Hypothalamus (tissue), 51 donors: Measurements from ENCODE around the gene TMEM200A.
A peak's percentile ranks its signal among the peaks of the same experiment; 100 is the strongest.

Experiments used
- DNase-seq, 51 donors: peaks; one replicate each; lab custom pipeline; 2025; lab: John Stamatoyannopoulos, UW

TMEM200A gene

DNA sequence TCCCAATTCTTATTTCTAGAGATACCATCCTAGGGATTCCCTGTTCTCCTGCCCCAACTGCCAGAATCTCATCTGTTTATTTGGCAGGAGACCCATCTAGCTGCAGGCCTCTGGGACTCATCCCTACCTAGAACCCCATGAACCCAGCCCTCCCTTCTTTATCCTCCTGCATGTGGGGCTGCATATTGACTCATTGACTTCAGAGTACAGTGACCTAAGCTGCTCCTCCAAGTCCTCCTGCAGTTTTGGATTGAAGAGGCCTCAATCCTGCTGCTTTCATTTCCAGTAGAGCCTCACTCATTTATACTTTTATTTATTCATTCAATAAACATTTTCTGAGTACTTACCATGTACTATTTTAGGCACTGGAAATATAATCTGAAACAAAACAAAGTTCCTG, 11.6 kb downstream of the TMEM200A start:
- DNase-seq: no peak

DNA sequence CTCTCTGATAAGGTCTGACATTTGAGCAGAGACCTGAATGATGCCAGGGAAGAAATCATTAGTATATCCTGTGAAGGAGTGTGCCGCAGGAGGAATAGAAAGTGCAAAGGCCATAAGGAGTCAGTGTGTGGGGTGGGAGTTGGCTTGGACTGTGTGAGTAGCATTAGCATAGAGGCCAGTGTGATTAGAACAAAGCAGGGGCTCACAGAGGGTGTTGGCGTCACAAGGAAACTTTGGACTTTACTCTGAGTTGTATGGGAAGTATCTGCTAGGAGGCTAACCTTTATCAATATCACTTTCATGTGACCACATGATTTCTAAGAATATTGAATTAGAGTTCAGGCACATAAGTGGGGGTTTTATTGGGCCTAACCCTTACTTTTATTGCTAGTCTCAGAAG, 12.1 kb downstream of the TMEM200A start:
- no peak for DNase-seq

DNA sequence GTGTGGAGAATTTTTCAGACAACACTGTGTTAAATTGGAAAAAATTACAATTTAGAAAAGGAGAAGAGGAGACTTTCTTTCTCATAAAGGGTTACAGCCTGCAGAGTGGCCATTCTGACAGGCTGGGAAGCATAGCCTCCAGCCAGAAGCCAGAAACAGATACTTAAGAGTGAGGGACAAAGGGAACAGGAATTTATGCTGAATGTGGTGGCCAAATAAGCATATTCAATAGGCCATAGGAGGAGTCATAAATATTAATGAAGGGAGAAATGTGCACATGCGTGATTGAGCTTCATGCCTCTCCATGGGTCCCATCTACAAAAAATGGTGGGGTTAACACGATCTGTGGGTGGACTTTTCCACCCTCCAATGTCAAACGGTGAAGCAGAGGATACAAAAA, 13.4 kb downstream of the TMEM200A start:
- no peak for DNase-seq

DNA sequence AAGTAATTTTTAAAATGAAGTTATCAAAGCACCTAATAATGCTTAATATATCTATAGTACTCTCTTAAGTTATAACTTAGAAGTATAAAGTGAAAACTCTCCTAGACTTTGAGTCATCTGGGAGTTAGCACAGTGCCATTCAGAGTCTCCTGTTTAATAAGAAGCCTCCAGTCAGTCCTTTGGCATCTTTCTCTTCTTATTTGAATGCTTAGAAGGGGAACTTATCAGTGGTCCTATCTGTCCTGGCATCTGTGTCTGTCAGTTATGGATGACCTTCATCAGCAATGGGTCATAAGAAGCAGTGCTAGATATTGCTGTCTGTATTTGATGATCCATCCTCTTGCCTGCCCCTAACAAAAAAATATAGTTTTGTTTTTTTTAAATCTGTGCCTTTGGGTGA, 15.2 kb downstream of the TMEM200A start:
- DNase-seq: no peak

DNA sequence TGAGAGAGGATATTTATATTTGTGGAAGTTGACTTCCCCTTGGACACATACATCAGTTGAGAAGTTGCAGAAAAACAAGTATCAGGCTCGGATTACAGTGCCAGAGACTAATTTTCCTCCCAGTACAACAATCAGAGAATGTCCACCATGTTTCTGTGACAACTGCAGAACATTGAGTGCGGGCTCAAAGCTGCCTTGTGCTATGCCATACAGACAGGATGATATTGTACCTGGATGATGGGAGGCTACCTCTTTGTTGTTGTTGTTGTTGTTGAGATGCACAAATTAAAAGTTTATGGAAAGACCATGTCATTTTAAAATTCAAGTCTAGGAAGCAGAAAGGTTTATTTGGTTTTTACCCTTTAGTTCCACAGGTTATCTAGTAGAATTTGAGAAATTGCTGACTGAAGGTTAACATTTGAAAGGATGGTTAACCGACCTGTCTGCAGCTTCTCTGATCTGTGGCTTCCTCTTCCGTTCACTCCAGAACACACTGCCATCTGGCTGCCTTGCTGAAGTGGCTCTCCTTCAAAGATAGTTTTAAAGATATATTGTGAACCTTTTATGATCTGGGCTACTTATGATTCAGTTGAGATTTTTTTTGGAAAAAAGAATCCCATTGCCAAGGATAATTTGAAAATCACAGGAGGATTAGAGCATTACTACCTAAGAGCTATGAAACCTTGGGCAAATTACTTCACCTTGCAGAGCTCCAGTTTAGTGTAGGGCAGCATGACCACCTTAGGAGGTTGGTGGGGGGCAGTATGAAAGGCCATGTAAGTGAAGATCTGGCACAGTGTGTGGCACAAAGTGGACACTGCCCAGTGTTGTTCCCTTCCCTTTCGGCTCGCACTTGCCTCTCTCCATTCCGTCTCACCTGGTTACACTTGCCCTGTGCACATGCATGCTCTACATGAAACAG, 15.9 kb downstream of the TMEM200A start:
- DNase-seq: no peak

DNA sequence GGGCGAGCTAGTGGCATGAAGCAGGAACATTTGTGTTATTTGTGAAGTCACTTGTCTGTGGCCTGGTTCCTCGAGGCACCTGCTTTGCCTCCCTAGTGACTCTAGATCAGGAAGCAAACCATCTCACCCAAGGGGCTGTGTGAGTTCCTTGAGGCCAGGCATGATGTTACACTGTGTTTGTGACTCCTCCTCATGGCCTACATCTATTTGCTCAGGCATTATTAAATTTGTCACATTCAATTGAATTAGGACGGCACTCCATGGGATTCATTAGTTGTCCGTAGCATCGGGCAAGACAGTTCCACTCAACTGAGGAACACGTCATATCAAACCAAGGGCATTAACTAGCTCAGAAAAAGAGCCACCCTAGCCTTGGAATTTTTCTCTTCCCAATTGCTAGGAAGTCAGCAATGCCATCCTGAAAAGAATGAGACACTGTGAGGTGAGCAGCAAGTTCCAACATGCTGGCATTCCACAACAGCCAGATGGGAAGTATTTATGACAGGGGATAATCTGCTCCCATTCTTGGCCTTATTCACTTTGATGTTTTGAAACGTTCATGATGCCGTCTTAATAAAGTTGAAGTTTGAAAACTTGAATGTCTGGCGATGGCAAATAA, 17.2 kb downstream of the TMEM200A start:
- DNase-seq: no peak

DNA sequence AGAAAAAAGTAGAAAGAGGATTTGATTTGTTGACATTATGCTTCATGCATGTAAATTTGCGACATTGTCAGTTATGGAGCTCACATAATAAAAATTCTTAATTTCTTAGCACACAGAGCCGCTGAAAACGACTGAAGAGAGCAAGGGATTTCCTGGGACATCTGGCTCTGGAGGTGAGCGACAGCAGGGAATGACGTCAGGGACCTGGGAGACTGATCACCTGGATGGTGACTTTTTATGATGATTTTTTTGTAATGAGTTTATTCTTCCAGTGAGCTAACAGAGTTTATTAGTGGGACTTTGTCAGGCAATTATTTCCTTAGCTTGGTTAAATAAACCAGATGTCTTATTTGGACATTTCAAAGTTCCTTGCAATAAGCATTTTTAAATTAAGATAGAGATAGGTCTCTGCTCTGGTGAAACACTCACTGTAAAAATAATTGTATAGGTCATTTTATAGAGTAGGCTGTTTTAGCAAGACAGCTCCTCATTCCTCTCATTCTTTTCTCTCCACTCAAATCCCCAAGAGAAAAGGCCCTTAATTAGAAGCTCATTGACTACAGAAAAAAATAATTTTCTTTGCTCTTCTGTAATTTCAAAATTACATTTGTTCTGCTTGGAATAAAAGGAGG, 19.4 kb downstream of the TMEM200A start:
- no peak for DNase-seq

DNA sequence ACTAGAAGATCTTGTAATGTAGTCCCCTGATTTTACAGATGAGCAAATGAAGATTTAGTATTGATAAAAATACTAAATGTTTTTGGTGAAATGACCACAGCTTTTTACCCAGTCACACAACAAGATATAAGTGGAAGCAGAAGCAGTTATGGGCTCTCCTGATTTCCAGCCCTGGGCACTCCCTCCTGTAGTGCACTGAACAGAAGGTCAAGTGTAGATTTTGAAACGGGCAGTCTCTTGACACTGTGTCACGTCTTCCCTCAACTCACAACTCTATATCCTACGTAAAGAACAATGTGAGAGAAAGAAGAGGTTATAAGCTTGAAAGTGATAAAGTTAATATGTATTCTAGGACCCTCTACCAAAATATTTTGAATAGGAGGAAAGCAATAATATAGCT, 23.3 kb downstream of the TMEM200A start:
- DNase-seq: no peak

DNA sequence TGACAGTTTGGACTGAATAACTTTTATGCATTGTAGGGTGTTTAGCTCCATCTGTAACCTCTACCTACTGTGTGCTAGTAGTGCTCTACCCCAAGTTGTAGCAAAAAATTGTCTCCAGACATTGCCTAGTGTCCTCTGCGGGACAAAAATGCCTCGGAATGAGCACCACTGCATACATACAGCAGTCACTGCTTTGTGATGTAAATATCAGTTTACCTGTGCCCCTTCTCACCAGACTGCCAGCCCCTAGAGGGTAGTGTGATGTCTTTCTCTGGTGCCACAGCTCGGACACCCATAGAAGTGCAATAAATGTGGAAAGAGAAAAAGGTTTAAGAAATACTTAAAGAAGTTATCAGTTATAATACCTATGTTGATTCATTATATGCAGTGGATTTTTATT, 25.1 kb downstream of the TMEM200A start:
- no peak for DNase-seq

DNA sequence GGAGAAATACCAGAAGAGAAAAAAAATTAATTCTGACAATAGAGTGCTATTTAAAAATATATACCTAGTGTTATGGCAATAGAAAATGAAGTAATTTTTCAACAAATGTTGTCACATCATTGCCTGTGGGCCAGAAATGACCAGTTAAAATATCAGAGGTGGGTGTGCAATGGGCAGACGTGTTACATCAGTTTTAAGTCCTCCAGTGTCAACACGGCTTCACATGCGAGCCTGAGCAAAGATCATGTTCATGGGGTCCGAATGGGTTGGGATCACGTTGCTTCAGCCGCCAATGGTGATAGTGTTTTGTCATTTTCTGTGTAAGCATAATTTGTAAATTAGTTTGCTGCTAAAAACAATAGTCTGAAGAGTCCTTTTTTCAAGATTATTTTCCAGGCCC, 27.5 kb downstream of the TMEM200A start:
- DNase-seq: no peak

DNA sequence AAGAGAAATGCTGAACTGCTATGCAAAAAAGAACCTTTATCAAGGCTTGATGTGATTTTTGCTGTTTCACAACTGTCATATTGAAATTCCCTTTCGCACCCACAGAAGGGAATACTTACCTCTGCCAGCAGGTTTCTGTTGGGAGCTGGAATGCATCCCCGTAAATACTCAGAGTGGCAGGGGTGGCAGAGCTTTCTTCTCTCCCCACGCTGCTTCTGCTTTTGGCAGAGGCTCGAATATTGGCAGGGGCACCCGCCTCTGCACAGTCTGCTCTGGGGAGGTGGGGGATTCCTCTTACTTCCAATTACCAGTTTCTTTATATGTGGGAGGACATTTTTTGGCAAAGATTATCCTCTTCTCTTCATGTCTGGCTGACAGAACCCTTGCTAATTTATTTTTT, 28.4 kb downstream of the TMEM200A start:
- peak in 7 of 51 donors; percentile 3 to 74 (median 10) for DNase-seq

DNA sequence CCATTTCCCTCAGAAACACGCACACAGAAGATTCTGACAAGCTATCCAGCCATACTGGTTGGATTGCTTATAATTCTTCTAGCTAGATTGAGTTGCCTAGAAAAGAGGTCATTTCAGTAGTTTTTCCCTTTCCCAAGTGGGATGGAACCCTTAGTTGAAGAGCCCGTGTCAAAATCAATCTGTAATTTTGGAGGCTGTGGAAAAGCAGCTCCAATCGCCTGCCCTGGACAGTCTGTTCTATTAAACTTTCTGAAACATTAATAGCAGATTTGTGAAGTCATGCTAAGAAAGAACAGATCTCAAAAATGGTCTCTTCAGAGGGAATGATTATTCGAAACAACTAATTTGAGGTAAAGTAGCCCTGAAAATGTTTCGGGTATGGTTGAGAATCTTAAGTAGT, 29.3 kb downstream of the TMEM200A start:
- no peak for DNase-seq

DNA sequence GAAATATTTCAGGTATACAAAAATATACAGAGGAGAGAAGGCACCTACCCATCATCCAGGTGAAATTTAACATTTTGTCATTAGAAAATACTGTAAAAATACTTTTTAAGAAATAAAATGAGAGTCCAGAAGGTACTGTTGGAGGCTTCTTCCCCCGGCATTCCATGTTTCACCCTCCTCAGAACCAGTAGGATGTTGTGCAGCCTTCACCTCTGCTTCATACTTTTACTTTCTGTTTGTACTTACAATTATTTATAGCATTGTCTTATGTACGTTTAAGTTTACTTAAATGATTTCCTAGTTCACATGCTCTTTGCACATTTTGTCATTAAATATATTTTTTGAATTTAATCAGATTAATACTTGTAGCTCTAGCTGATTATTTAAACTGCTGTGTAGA, 30.9 kb downstream of the TMEM200A start:
- DNase-seq: no peak

DNA sequence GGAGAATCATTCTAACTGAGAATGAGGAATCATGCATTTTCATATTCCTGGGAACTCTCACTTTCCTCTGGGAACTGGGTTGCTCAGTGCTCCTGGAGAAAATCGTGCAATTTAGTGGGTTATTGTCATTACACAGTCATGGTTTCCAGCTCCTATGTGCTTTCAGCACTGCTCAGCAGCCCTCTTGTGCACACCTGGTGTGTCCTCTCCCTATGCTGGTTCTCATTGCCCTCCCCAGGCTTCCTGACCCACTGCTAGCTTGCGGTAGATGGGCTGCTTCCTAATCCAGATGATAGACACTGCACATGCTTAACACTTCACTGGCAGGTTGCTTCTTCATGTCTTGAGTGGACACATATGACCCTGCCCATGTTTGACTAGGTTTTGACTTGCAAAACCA, 39.7 kb downstream of the TMEM200A start:
- DNase-seq: no peak

DNA sequence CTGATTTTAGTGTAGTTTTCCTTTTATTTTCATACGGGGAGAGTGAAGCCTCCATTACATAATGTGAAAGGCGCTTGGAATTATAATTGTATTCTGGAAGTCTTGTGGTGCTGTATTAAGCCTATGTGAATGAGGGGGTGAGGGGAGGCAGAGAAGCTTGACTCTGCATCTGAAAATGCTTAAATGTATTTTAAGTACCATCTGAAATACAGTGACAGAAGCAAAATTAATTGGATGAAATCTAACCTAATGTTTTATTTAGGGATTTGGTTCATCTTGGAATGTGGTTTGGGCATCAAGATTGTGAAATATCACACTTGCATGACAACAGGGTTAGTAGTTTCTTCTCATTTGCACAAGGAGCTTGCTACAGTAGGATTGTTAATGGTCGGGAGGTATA, 41.2 kb downstream of the TMEM200A start:
- DNase-seq: no peak

DNA sequence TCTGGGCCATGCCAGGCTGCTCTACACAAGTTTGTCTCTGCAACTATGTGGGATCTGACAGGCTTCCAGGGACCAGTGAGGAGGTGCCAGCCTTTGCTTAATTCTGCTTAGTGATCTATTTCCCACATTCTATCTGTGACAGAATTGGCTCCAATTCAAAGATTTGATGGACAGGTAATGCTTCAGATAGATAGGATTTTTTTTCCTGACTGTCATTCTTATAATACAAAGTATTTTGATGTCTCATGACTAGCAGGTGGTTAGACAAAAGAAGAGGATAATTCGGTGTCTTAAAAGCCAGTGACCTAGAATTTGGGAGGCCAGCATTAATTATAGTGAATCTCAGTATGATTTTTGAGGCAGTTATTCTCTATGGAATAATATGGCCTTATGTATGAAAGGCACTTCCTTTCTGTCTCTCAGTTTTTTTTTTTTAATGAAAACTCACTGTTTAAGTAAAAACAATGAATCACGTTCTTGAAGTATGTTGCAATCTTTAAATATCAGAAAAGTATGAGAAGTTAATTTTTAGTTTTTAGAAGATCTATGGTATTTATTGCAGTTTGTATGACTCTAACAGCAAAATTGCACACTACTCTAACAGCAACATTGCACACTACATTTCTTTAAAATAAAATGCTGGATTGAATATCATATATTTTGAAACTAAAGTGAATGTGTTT, 43.7 kb downstream of the TMEM200A start:
- no peak for DNase-seq

DNA sequence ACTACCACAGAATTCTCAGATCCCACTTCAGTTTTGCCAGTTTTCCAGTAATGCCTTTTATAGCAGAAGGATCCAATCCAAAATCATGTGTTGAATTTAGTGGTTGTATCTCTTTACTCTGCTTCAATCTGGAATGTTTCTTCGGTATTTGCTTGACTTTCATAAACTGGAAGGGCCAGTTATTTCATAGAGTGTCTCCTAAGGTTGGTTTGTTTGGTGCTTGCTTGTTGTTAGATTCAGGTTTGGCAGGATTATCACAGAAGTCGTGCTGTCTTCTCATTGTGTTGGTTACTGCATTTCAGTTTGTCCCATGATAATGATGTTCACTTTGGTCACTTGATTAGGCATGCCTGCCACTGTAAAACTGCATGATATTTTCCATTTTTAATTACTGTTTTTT, 45.7 kb downstream of the TMEM200A start:
- no peak for DNase-seq

DNA sequence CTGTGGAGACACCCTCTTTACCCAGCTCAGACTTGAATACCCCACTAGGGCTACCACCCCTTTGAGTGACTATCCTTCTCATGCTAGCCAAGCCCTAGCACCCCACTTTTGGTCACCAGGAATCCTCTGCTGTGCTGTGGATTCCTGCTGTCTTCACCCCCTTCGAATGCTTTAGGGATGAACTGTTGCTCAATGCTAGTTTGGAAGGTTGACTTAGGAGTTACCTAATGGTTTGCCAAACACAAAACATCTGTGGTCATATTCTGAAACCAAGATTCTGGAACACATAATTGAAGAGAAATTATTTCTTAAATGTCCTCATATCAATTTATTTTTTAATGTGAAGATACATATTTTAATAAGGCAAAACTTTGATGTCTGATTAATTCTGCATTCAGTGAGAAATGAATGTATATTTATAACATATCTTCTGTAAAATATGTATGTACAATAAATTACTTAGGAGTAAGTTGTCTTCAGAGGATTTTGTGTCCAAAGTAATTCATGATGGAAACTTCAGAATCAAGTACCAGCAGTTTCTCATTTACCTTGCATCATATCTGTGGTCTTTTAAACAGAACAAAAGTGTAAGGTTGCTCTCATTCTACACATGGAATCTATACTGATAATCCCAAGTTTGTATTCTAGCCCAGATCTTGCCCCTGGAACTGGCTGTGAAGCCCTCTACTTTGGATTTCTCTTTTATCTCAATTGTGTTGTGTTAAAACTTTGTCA, 46.9 kb downstream of the TMEM200A start:
- DNase-seq: no peak

DNA sequence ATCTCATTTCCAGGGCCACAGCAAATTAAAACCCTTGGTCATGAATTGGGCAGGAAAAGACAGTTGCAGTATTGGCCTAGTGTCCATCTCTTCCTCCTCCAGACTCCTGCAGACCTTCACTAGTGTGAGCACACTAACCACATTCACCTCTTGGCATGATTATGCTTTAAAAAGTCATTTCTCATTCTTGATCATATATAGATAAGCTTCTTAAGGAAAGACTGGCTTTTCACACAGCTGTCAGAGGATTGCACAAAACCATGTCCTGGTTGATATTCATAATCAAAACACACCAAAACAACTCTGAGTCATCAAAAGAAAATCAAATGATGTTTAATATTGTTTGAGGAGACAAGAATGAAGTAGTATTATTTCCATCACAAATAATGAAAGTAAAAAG, 52.1 kb downstream of the TMEM200A start:
- no peak for DNase-seq

DNA sequence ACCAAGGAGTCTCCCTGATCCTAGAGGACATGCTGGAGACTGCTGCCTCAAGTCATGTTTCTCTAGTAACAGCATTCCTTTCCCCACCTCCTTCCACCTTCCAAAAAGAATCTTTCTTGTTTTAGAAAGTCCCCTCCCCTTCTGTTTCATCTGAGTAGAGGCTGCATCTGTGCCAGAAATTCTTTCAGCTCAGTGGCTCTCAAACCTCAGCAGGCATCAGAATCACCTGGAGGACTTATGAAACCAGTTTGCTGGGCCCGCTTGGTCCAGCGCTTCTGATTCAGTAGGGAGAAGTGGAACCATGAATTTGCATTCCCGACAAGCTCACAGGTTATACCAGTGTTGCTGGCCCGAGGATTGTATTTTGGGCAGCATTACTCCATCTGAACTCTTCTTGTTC, 55.1 kb downstream of the TMEM200A start:
- no peak for DNase-seq

DNA sequence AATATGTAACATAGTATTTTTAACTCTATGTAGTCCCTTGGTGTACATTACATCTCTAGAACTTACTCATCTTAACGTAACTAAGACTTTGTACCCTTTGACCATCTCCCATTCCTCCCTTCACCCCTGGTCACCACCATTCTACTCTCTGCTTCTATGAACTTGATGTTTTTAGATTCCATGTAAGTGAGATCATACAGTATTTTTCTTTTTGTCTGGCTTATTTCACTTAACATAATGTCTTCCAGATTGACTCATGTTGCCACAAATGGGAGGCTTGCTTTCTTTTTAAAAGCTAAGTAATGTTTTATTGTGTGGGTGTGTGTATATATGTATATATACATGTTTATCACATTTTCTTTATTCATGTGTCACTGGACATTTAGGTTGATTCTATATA, 55.8 kb downstream of the TMEM200A start:
- no peak for DNase-seq
